GM21825 (cell line): ENCODE results near the gene ANKS1B.
A peak's percentile ranks its signal among the peaks of the same experiment; 100 is the strongest.
"Not testable (repeated sequence)": the region's sequence is repeated elsewhere in the genome, so short reads cannot be mapped to it uniquely, and the experiment has no call there.

ENCODE experiments used
- ATAC-seq: cut with Tn5 transposase; IDR thresholded peaks from one replicate; pipeline ENCODE4 v1.9.1; 2021; ENCODE audit warnings: mild to moderate bottlenecking, moderate library complexity; ENCODE audit not compliant: unreplicated experiment

The ANKS1B gene

DNA sequence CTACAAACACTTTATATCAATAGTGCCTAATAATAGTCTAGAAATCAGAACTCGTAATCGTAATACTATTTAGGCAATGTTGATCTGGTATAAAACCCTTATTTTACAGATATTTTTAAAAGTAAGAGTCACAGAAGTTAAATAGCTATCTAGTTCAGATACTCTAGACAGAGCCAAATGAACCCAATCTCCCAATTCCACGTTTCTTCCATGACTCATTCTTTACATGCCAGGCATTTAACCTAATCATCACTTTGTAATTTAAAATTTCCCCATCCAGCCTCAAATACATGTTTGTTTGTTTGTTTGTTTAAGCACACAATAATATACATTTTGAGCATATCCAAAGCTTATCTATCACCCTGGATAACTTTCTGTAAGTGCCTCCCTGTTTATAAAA, 373.6 kb downstream of the ANKS1B start:
- no peak for ATAC-seq

DNA sequence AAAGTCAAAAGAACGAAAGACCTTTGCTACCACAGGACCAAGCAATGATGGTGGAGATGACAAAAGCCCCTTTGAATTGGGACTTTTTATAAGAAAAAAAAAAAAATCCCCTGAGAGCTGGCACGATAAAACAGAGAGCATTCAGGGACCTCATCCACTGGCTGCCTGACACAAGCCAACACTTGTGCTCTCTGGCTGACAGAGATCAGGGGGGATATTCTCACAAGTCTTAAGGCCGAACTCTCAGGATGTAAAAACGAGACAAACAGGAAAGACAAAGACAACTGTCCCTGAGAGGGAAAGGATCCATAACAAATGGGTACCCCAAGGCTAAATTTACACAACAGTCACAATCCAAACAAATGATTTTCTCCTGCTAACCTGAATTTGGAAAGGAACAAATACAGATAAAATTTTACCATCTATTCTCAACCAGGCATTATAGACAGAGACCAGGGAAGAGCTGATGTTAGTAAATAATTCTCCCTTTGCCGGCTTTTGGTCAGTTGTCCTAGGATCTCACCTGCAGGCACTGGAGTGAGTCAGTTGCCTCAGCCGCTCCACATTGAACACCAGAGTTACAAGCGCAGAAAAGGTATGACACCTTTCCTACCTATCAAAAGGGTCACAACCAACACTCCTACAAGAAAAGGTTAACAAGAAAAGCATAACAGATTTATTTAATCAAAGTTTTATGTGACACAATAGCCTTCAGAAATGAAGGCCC, 375.1 kb downstream of the ANKS1B start:
- no peak for ATAC-seq

DNA sequence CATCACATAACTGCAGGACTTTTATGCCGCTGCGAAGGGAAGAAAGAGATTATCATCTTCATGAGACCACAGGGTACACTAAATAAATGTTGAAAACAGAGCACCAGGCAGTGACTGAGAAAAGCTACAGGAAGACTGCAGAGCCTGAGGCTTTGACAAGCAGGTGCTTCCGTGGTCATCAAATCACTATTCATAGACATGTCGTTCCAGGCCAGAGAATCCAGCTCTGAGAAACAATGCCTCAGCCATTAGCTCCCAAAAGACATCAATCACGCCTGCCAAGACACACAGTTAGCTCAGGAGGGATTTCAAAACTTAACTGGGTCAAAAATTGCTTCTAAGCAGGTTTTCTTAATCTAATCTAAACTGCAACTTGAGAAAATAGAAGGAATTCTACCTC, 384.3 kb downstream of the ANKS1B start:
- peak; percentile 96 for ATAC-seq

DNA sequence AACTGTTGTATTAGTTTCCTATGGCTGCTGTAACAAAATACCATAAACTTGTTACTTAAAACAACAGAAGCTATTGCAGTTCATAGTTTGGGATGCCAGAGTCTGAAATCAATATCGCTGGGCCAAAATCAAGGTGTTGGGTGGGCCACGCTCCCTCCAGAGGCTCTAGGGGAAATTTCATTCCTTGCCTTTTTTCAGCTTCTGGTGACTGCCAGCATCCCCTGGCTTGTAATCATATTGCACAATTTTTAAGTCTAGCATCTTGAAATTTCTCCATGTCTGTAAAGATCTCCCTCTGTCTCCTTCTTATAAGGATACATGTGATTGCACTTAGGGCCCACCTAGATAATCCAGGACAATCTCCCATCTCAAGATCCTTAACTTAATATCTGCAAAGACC, 386.0 kb downstream of the ANKS1B start:
- ATAC-seq, result no peak

DNA sequence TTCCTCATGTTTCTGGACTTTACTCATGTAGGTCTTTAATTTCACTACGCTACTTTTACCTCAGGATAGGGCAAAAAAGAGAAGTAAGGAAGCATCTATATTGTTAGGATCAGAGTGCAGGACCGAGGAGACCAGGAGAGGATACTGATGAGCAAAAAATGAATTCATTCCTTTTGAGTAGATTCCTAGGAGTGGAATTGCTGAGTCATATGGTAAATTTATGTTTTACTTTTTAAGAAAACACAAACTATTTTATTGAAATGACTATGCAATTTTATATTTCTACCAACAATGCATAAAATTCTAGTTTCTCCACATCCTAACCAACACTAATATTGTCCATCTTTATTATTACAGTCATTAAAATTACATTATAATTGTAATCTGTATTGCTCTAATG, 388.0 kb downstream of the ANKS1B start:
- ATAC-seq, result no peak

DNA sequence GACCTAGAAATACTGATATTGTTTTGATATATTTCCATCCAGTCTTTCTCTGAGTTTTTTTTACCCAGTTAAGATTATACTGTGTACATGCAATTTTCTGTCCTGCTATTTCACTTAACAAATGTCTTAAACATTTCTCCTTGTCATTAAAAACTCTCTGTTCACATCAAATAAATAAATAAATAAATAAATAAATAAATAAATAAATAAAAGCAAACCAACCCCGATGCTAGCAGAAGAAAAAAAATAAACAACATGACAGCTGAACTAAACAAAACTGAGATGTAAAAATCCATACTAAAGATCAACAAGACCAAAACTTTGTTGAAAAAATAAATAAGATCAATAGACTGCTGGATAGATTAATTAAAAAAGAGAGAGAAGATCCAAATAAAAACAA, 407.6 kb downstream of the ANKS1B start:
- not testable (repeated sequence) for ATAC-seq

DNA sequence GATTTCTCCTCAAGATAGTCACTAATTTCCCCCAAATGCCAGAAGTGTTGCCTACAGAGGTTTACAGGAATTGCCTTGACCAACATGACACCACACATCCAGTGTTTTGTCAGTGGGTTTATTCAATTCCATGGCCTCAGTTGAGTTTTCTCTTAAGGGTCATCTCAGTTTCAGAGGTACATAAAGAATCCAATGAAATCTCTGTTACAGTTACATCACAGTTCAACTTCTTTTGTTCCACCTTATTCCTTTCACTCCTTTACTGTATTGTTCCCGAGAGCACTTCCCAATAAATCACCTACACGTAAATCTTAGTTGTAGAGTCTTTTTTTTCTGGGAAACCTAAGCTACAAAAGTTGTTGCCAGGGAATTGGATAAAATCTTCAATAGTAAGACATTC, 410.8 kb downstream of the ANKS1B start:
- ATAC-seq, result no peak

DNA sequence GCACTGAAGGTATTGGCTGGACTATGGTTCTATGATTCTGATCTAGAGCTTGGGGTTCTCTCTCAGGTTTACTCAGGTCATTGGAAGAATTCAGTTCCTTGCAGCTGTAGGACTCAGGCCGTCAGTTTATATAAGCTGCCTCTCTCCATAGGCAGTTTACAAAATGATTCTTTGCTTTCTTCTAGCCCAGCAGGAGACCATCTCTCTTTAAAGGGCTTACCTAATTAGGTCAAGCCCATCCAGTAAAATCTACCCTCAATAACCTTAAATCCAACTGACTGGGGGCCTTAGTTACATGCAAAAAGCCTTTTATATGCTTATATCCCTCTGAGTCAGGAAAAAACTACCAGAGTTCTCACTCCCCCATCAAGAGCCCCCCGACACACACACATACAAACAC, 417.7 kb downstream of the ANKS1B start:
- no peak for ATAC-seq

DNA sequence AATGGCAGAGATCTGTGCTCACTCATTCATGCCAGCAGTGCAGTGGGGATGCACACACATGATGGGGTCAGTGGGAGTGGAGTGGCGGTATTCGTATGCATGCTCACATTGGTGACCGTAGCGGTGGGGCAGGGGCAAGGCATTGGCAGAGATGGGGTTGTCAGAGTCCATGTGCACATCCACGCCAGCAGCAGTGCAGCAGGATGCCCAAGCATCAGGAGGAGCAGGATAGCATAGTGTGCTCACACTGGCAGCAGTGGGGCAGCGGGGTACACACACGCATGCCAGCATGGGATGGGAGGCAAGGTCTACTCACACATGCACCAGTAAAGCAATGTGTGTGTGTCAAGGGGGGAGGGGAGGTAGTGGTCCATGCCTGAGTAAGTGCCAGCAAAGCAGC, 426.6 kb downstream of the ANKS1B start:
- ATAC-seq, result no peak

DNA sequence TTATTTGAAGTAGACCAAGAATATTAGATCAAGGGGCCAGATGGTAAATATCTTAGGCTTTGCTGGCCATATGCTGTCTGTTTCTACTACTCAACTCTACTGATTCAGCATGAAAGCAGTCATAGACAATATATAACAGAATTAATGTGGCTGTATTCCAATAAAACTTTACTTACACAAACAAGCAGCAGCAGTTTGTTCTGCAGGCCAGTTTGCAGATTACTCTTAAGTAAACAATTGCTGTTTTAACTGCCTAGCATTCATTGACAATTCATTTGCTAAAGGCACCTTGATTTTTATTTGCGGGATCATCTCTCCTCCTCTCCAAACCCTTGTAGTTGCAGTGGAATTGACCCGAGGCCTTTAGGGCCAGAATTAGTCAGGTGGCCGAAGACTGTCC, 431.3 kb downstream of the ANKS1B start:
- no peak for ATAC-seq

DNA sequence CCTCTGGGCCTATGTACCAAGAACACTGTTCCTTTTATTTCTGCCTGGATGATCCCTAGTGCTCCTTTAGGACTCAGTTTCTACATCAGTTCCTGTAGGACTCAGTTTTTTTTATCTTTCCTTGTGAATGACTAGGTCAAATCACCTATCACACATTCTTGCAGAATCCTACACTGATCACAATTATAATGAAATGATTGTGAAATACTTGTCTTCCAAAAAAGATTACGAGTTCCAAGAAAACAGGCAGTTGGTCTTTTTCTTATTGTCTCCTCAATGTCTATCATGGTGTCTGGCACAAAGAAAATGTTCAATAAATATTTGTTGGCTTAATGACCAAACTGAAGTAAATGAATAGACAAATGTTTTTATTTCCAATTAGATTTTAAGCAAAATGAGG, 432.7 kb downstream of the ANKS1B start:
- no peak for ATAC-seq

DNA sequence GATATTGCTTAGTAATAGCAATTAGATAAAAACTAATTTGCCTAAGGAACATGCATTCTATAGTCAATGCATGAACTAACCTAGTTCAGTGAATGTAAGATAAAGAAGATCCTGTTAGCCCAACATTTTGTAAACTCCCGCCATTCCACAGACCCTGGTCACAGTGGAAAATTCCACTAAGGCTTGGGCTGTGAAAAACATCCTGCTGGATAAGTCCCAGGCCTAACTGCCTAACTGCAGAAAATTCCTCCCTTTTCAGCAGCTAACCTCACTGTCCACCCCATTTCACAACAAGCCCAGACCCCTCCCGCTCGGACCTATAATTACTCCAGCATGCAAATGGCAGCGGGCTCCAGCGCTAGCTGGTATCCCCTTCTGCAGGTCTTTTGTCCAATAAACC, 435.1 kb downstream of the ANKS1B start:
- no peak for ATAC-seq

DNA sequence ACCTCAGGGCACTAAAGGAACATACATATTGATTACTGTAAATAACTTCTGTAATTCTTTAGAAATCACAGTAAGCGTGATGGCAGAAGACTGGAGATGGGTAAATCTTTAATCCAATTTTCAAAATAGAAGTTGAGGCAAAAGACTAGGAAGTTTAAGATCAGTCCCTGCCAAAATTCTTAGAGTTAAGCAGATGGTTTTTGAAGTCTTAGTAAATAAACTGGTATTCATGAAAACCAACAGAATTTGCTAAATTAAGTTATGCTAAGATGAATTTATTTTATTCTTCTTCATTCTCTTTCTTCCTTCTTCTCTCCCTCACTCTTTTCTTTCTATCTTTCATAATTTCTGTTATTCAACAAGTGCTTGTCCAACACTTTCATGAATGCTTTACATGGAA, 435.5 kb downstream of the ANKS1B start:
- ATAC-seq, result no peak

DNA sequence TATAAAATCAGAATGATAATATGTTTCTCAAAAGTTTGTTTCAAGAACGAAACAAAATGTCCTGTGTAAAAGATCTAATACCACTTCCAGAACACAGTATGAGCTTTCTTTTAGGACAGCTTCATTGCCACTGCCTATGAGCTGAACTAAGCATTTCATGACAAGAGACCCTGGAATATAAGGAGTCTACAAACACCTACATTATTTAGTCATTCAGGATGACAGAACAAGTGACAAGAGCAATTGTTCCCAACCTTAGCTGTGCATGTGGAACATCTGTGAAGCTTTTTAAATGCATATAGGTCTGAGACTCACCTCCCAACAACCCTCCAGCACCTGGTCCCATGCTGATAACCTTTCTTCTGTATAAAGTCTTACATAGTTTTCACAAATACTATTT, 440.3 kb downstream of the ANKS1B start:
- no peak for ATAC-seq

DNA sequence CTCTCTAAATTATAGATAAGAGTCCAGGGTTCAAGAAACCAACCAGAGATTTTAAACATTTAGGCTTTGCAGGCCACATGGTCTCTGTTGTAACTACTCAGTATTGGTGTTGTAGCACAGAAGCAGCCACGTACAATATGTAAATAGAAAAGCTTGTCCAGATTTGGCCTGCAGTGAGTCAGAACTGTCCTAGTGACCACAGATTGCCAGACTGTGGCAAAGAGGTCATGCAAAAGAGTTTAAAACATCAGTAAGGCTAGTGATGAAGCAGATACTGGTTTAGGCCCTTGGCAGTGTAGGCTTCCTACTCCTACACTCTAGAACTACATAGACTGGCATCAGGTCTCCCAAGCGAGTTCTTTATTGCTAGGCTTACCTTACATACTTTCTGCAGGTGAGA, 454.8 kb downstream of the ANKS1B start:
- ATAC-seq, result peak; percentile 93

DNA sequence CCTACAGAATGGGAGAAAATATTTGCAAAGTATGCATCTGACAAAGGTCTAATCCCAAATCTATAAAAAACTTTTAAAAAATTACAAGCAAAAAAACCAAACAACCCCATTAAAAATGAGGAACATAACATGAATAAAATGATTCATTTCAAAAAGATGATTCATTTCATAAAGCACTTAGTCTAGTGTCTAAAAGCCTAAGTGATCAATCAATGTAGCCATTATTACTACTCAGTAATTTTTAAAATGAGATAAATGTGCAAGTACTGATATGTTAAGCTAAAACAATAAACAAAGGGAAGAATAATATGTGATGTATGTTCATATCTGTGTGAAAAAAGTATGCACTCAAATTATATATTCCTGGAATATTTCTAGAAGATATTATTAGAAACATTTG, 456.3 kb downstream of the ANKS1B start:
- ATAC-seq, result no peak

DNA sequence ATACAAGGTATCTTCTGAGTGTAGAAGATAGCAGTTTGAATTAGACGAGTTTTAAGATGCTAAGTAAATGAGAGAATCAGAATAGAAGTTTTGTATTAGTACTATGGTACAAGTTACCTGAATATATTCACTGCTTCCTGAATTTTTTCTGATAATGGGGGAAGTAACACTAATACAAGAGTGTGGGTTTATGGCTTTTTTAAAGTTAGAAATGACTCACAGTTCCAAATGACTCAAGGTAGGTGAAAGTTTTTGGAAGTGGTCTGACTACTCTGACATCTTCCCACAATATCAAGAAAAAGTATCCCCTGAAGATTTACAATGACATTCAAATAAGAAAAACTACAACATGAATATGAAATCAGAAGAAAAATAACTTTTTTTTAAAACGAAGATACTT, 460.9 kb downstream of the ANKS1B start:
- no peak for ATAC-seq

DNA sequence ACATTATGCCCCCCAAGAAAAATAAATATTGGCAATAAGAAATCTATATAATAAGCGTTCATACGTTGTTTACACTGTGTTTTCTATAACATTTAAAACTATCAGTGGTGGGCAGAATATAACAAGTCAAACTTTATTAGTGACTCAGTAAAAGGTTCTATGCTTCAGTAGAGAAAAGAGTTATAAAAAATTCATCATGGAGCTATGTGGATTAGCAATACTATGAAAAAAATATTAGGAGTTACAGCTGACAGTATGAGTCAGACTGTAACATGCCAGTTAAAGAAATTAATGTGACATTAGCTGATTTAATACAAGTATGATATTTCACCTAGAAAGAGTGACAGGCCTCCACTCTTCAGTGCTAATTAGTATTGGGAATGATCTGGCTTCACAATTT, 462.3 kb downstream of the ANKS1B start:
- no peak for ATAC-seq

DNA sequence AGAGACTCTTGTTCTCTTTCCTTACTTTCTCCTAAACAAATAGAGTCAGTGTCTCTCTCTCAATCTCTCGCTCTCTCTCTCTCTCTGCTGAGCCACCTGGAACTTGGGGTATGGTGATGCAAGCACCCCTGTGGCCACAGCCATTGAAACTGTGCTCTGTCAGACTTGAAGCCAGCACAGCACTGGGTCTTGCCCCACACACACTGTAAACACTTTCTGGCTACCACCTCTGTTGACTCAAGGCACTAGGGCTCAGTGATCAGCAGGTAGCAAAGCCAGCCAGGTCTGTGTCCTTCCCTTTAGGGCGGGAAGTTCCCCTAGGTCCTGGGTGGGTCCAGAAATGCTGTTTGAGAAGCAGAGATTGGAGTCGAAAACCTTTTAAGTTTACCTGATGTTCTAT, 463.1 kb downstream of the ANKS1B start:
- ATAC-seq, result no peak

DNA sequence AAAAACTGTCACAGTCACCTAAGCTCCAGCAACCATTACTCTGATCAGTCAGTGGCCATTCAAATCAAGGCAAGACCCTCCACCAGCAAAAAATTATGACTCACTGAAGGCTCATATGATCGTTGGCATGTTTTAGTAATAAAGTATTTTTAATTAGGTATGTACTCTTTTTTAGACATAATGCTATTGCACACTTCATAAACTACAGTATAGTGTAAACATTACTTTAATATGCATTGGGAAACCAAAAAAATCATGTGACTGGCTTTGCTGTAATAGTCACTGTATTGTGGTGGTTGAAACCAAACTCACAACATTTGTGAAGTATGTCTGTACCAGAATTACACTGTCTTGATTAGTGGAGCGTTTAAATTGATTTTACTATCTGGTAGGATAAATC, 471.7 kb downstream of the ANKS1B start:
- ATAC-seq, result no peak

DNA sequence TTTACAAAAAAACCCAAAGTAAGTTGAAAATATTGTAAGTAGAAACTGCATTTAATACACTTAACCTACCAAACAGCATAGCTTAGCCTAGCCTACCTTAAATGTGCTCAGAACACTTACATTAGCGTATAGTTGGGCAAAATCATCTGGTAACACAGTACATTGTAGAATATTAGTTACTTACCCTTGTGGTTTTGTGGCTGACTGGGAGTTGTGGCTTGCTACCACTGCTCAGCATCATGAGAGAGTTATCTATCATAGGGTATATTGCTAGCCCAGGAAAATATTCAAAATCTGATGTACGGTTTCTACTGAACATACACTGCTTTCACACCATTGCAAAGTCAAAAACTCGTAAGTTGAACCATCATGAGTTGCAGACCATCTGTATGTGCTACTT, 478.9 kb downstream of the ANKS1B start:
- no peak for ATAC-seq

DNA sequence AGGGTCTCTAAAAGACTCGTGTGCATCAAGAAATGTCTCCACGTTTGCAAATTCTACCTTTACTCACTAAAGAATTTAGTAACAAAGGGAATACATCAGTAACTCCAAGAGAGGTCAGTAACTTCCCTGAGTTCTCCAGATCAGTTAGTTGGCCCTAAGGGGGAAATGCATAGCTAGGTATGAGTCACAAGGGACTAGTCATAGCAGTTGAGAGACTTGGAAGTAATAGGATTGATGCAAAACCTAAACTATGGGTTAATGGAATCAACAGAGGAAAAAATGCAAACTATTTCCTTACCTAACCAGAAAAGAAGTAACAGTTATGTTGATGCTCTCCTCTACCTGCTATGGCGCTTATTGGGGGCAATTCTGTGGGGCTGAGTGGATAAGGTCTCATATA, 486.0 kb downstream of the ANKS1B start:
- no peak for ATAC-seq

DNA sequence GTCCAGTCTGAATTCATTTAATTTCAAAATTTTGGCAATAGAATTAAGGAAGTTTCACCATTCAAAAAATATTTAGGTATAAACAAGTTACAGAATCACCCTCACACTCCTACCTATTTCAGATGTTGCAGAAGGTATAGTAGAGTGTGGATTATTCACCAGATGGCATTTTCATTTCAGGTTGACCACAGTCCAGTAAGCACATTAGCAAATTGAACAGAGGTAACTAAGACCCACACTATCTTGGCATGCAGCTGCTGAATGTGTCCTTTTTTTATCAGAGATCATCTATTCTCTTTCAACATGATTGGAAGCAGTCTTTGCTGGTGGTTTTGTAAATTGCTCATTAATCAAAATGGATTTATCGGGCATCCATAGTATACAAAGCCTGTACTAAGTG, 488.9 kb downstream of the ANKS1B start:
- no peak for ATAC-seq
